Esophagus squamous epithelium (tissue), 5 donors: Measurements from ENCODE around the gene RTF1. TPM values are rescaled to one million over a fixed set of nuclear protein-coding genes. Genes with fewer than 3 reads are reported as not detected.

Source experiments
- DNase-seq: peaks from one replicate; lab custom pipeline; 2025; lab: John Stamatoyannopoulos, UW
- H3K27ac ChIP-seq, 4 donors: fragments of 200-600 bp; sonication (generic); one replicate each; pipeline ENCODE4 v1.5.1; 2016 to 2019; ENCODE audit warnings: mild to moderate bottlenecking in 1 of 4
- H3K27me3 ChIP-seq, 4 donors: fragments of 200-600 bp; sonication (generic); 1 replicate in 3 of 4; 2 replicates in 1 of 4; pipeline versions ENCODE4 v1.5.1 to v1.6.0; 2017 to 2021; ENCODE audit warnings: antibody characterized with exemption in 1 of 4
- H3K36me3 ChIP-seq, 3 donors: fragments of 200-600 bp; sonication (generic); one replicate each; pipeline ENCODE4 v1.5.1; 2016 to 2019
- H3K4me1 ChIP-seq, 3 donors: fragments of 200-600 bp; sonication (generic); one replicate each; pipeline ENCODE4 v1.5.1; 2017 to 2019
- H3K4me3 ChIP-seq, 4 donors: fragments of 200-600 bp; sonication (generic); 1 replicate in 3 of 4; 2 replicates in 1 of 4; pipeline ENCODE4 v1.5.1; 2016 to 2019; ENCODE audit warnings: mild to moderate bottlenecking in 2 of 4, moderate library complexity in 1 of 4
- H3K9me3 ChIP-seq, 3 donors: fragments of 200-600 bp; sonication (generic); one replicate each; pipeline ENCODE4 v1.5.1; 2016 to 2019
- CTCF ChIP-seq, 6 experiments: fragments of 450-650 bp in 4 of 6; fragments of 200-600 bp in 2 of 6; sonication (generic) in 2 of 6; IDR thresholded peaks; one replicate each; pipeline ENCODE4 v1.5.1; 2016 to 2019; ENCODE audit warnings: antibody characterized with exemption in 6 of 6, mild to moderate bottlenecking in 4 of 6, moderate library complexity in 4 of 6
- POLR2A ChIP-seq, 4 donors: fragments of 450-650 bp; IDR thresholded peaks; one replicate each; pipeline ENCODE4 v1.6.1; 2017; ENCODE audit warnings: antibody characterized with exemption in 4 of 4, mild to moderate bottlenecking in 4 of 4, moderate library complexity in 3 of 4
- WGBS, 2 donors: methylation state at CpG; one replicate each; pipeline ENCODE4 v1.1.5; 2018; 5-methylcytosine and 5-hydroxymethylcytosine counted together
- intact Hi-C: fragments of 100-400 bp; cut with DNase I; formaldehyde crosslinking; loops from one replicate; pipeline ENCODE4 v1.15.0; 2022
- total RNA-seq, 4 donors: library from RNA; depleted of rRNA; stranded (reverse); fragments of >200 nt; gene quantifications; one replicate each; pipeline ENCODE4 v1.1.0, GENCODE V29; 2016
- donor health status: DM: yes; HTN: yes; CAD: no.

RTF1 gene
- total RNA-seq, 4 donors from 2014 or later: 23.3 to 41.6 (median 33.6) TPM

- WGBS, 2 donors: 85 to 86% methylated on average over 5 to 9 of the region's 11 CpGs
- Histone ChIP-seq H3K9me3 (no peaks in the 10 kb centered on the region), H3K4me3 (no peak overlapping the region), H3K27me3 (no peaks in the 10 kb centered on the region), H3K36me3 (peaks cover 30 to 100% (median 33%) of the 10 kb centered on the region in 3 donors), H3K4me1 (no peaks in the 10 kb centered on the region), H3K27ac (no peak overlapping the region)
- no peak for DNase-seq
- TF ChIP-seq POLR2A (IDR thresholded peaks at IDR 0.05) (no peak), CTCF (IDR thresholded peaks at IDR 0.05) (no peak)
- intact Hi-C loops: no loop called here
Measured at GRCh38 chr15:41473418-41473817, 56.5 kb downstream of the RTF1 start.

- Histone ChIP-seq H3K27ac (no peak overlapping the region), H3K4me3 (no peak overlapping the region), H3K27me3 (no peaks in the 10 kb centered on the region), H3K9me3 (no peaks in the 10 kb centered on the region), H3K4me1 (no peaks in the 10 kb centered on the region), H3K36me3 (peaks cover 30 to 100% (median 41%) of the 10 kb centered on the region in 3 donors)
- WGBS, 2 donors: 85 to 86% methylated on average over 6 to 8 of the region's 8 CpGs
- DNase-seq: no peak
- intact Hi-C loops: no loop called here
- TF ChIP-seq CTCF (IDR thresholded peaks at IDR 0.05) (no peak), POLR2A (IDR thresholded peaks at IDR 0.05) (no peak)
Measured at GRCh38 chr15:41474436-41474835, 57.5 kb downstream of the RTF1 start.

GRCh38 chr15:41474941-41475340, 58.0 kb downstream of the RTF1 start:
- Histone ChIP-seq H3K27me3 (no peaks in the 10 kb centered on the region), H3K36me3 (peaks cover 32 to 100% (median 44%) of the 10 kb centered on the region in 3 donors), H3K4me1 (no peaks in the 10 kb centered on the region), H3K4me3 (no peak overlapping the region), H3K9me3 (no peaks in the 10 kb centered on the region), H3K27ac (no peak overlapping the region)
- TF ChIP-seq CTCF (IDR thresholded peaks at IDR 0.05): no peak
- no peak for TF ChIP-seq POLR2A (IDR thresholded peaks at IDR 0.05)
- no peak for DNase-seq
- intact Hi-C loops: no loop called here
- 69 to 72% methylated on average over 1 to 2 of the region's 2 CpGs for WGBS, 2 donors

GRCh38 chr15:41476416-41477048, 59.6 kb downstream of the RTF1 start:
- Histone ChIP-seq H3K9me3 (no peaks in the 10 kb centered on the region), H3K4me3 (no peak overlapping the region), H3K27me3 (no peaks in the 10 kb centered on the region), H3K27ac (no peak overlapping the region), H3K36me3 (peaks cover 39 to 100% (median 48%) of the 10 kb centered on the region in 3 donors), H3K4me1 (no peaks in the 10 kb centered on the region)
- intact Hi-C loops: no loop called here
- no peak for TF ChIP-seq POLR2A (IDR thresholded peaks at IDR 0.05)
- no peak for TF ChIP-seq CTCF (IDR thresholded peaks at IDR 0.05)
- no peak for DNase-seq
- 75 to 77% methylated on average over 5 of the region's 5 CpGs for WGBS, 2 donors

- no peaks in the 10 kb centered on the region for H3K4me1 ChIP-seq
- no peak overlapping the region for H3K4me3 ChIP-seq
- WGBS, 2 donors: 82 to 95% methylated on average over 10 to 12 of the region's 12 CpGs
- H3K9me3 ChIP-seq: no peaks in the 10 kb centered on the region
- intact Hi-C loops: no loop called here
- no peaks in the 10 kb centered on the region for H3K27me3 ChIP-seq
- H3K36me3 ChIP-seq: peaks cover 34 to 83% (median 41%) of the 10 kb centered on the region in 3 donors
- no peak for DNase-seq
- TF ChIP-seq POLR2A (IDR thresholded peaks at IDR 0.05): no peak
- TF ChIP-seq CTCF (IDR thresholded peaks at IDR 0.05): no peak
- no peak overlapping the region for H3K27ac ChIP-seq
Measured at GRCh38 chr15:41480396-41481140, 63.7 kb downstream of the RTF1 start.
